ENCODE measurements around the gene TMEM72.

- TF ChIP-seq, protein P1, sequence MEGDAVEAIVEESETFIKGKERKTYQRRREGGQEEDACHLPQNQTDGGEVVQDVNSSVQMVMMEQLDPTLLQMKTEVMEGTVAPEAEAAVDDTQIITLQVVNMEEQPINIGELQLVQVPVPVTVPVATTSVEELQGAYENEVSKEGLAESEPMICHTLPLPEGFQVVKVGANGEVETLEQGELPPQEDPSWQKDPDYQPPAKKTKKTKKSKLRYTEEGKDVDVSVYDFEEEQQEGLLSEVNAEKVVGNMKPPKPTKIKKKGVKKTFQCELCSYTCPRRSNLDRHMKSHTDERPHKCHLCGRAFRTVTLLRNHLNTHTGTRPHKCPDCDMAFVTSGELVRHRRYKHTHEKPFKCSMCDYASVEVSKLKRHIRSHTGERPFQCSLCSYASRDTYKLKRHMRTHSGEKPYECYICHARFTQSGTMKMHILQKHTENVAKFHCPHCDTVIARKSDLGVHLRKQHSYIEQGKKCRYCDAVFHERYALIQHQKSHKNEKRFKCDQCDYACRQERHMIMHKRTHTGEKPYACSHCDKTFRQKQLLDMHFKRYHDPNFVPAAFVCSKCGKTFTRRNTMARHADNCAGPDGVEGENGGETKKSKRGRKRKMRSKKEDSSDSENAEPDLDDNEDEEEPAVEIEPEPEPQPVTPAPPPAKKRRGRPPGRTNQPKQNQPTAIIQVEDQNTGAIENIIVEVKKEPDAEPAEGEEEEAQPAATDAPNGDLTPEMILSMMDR (IDR thresholded peaks at IDR 0.05; ENCODE audit: insufficient read depth, low read length, poor library complexity, severe bottlenecking), result no peak
- TF ChIP-seq EZH2phosphoT487 (conservative IDR thresholded peaks at IDR 0.05; ENCODE audit: low read length), result no peak
Measured at GRCh38 chr10:44973323-44974081, 62.4 kb downstream of the TMEM72 start.

Data from SU-DHL-6 (cell line).